ENCODE measurements around the gene AMBRA1.
"Not testable (repeated sequence)": the region's sequence is repeated elsewhere in the genome, so short reads cannot be mapped to it uniquely, and the experiment has no call there.

Gene AMBRA1

GRCh38 chr11:46378811-46379481 lies 214.9 kb downstream of the AMBRA1 start:
- no peak for DNase-seq

GRCh38 chr11:46378296-46378695 lies 215.5 kb downstream of the AMBRA1 start:
- DNase-seq: no peak

GRCh38 chr11:46377831-46378230 lies 216.0 kb downstream of the AMBRA1 start:
- DNase-seq: no peak

- no peak for DNase-seq
These were observed 216.5 kb downstream of the AMBRA1 start for GRCh38 chr11:46377290-46377689.

GRCh38 chr11:46376258-46377050 lies 217.4 kb downstream of the AMBRA1 start:
- DNase-seq: no peak

- no peak for DNase-seq
These were observed 218.3 kb downstream of the AMBRA1 start for GRCh38 chr11:46375392-46376101.

- DNase-seq: no peak
These were observed 219.0 kb downstream of the AMBRA1 start for GRCh38 chr11:46374815-46375214.

GRCh38 chr11:46373787-46374740 lies 219.8 kb downstream of the AMBRA1 start:
- DNase-seq: no peak

- DNase-seq: not testable (repeated sequence)
These were observed 221.3 kb downstream of the AMBRA1 start for GRCh38 chr11:46372501-46372900.

- no peak for DNase-seq
These were observed 221.7 kb downstream of the AMBRA1 start for GRCh38 chr11:46372086-46372485.

- not testable (repeated sequence) for DNase-seq
These were observed 222.6 kb downstream of the AMBRA1 start for GRCh38 chr11:46371262-46371661.

GRCh38 chr11:46370253-46370652 lies 223.6 kb downstream of the AMBRA1 start:
- DNase-seq: no peak

GRCh38 chr11:46369458-46370152 lies 224.2 kb downstream of the AMBRA1 start:
- peak; percentile 62 for DNase-seq

GRCh38 chr11:46367916-46368267 lies 225.9 kb downstream of the AMBRA1 start:
- no peak for DNase-seq

- peak; percentile 58 for DNase-seq
These were observed 226.4 kb downstream of the AMBRA1 start for GRCh38 chr11:46367244-46367915.

GRCh38 chr11:46366661-46367161 lies 227.1 kb downstream of the AMBRA1 start:
- no peak for DNase-seq

GRCh38 chr11:46366260-46366659 lies 227.6 kb downstream of the AMBRA1 start:
- no peak for DNase-seq

GRCh38 chr11:46364791-46365190 lies 229.0 kb downstream of the AMBRA1 start:
- no peak for DNase-seq

GRCh38 chr11:46364056-46364455 lies 229.8 kb downstream of the AMBRA1 start:
- DNase-seq: no peak

GRCh38 chr11:46363455-46364005 lies 230.3 kb downstream of the AMBRA1 start:
- DNase-seq: no peak

GRCh38 chr11:46363031-46363407 lies 230.8 kb downstream of the AMBRA1 start:
- DNase-seq: no peak
